ENCODE measurements around the gene RAP1GAP2.

DNA sequence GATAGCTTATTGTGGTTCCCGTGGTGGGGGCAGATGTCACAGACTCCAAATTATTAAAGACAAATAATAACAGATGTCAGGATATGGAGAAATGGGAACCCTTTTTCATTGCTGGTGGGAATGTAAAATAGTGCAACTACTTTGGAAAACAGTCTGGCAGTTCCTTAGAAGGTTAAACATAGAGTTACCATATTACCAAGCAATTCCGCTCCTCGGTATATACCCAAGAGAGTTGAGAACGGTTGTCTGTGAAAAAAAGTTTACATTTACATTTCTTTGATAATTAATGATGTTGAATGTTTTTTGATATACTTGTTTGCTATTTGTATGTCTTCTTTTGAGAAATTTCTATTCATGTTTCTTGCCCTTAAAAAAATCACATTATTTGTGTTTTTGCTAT lies 226.0 kb downstream of the RAP1GAP2 start:
- TF ChIP-seq, protein P1, sequence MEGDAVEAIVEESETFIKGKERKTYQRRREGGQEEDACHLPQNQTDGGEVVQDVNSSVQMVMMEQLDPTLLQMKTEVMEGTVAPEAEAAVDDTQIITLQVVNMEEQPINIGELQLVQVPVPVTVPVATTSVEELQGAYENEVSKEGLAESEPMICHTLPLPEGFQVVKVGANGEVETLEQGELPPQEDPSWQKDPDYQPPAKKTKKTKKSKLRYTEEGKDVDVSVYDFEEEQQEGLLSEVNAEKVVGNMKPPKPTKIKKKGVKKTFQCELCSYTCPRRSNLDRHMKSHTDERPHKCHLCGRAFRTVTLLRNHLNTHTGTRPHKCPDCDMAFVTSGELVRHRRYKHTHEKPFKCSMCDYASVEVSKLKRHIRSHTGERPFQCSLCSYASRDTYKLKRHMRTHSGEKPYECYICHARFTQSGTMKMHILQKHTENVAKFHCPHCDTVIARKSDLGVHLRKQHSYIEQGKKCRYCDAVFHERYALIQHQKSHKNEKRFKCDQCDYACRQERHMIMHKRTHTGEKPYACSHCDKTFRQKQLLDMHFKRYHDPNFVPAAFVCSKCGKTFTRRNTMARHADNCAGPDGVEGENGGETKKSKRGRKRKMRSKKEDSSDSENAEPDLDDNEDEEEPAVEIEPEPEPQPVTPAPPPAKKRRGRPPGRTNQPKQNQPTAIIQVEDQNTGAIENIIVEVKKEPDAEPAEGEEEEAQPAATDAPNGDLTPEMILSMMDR (conservative IDR thresholded peaks at IDR 0.05 in 1 of 2, IDR thresholded peaks at IDR 0.05 in 1 of 2; ENCODE audit: extremely low read depth in 1 of 2, insufficient read depth in 1 of 2, low read depth in 1 of 2, low read length in 2 of 2) = no peak
- TF ChIP-seq EZH2 (IDR thresholded peaks at IDR 0.05; ENCODE audit: borderline replicate concordance, low read length) = no peak

Data from mammary epithelial cell (primary cell).